ENCODE data around the gene GTPBP2.
"Not testable (repeated sequence)": the region's sequence is repeated elsewhere in the genome, so short reads cannot be mapped to it uniquely, and the experiment has no call there.

The GTPBP2 gene

GRCh38 chr6:43629104-43629504 lies at the start of gene GTPBP2:
Gene GTPBP2, minus strand, starts transcription at chr6:43629264. Its CDS starts 102 bp downstream, at chr6:43629162.
- no peak for FAIRE-seq

GRCh38 chr6:43678341-43678740 lies 49.3 kb upstream of the GTPBP2 start:
- no peak for FAIRE-seq

GRCh38 chr6:43677759-43678158 lies 48.7 kb upstream of the GTPBP2 start:
- FAIRE-seq, result no peak

GRCh38 chr6:43676962-43677606 lies 48.0 kb upstream of the GTPBP2 start:
- FAIRE-seq, result no peak

- no peak for FAIRE-seq
Observed at GRCh38 chr6:43674921-43675320, 45.9 kb upstream of the GTPBP2 start.

- no peak for FAIRE-seq
Observed at GRCh38 chr6:43674291-43674690, 45.2 kb upstream of the GTPBP2 start.

- FAIRE-seq, result no peak
Observed at GRCh38 chr6:43673444-43674084, 44.5 kb upstream of the GTPBP2 start.

GRCh38 chr6:43671801-43672690 lies 43.0 kb upstream of the GTPBP2 start:
- FAIRE-seq, result no peak

GRCh38 chr6:43671011-43671800 lies 42.1 kb upstream of the GTPBP2 start:
- no peak for FAIRE-seq

GRCh38 chr6:43670623-43670986 lies 41.5 kb upstream of the GTPBP2 start:
- no peak for FAIRE-seq

- FAIRE-seq, result no peak
Observed at GRCh38 chr6:43669922-43670622, 41.0 kb upstream of the GTPBP2 start.

GRCh38 chr6:43669050-43669921 lies 40.2 kb upstream of the GTPBP2 start:
- no peak for FAIRE-seq

GRCh38 chr6:43668151-43669028 lies 39.3 kb upstream of the GTPBP2 start:
- no peak for FAIRE-seq

- no peak for FAIRE-seq
Observed at GRCh38 chr6:43667245-43668150, 38.4 kb upstream of the GTPBP2 start.

GRCh38 chr6:43666196-43666920 lies 37.3 kb upstream of the GTPBP2 start:
- FAIRE-seq, result no peak

- FAIRE-seq, result no peak
Observed at GRCh38 chr6:43665376-43665775, 36.3 kb upstream of the GTPBP2 start.

GRCh38 chr6:43662948-43663347 lies 33.9 kb upstream of the GTPBP2 start:
- not testable (repeated sequence) for FAIRE-seq

- no peak for FAIRE-seq
Observed at GRCh38 chr6:43658161-43658560, 29.1 kb upstream of the GTPBP2 start.

All from islet of Langerhans (tissue), 1 donor.